NCI-H2196 (cell line): ENCODE data around the gene GNAT3.

Experiments
- DNase-seq: peaks from one replicate; lab custom pipeline; 2025; ENCODE audit not compliant: unreplicated experiment; lab: John Stamatoyannopoulos, UW

Gene GNAT3

GRCh38 chr7:80505900-80506500, 5.9 kb downstream of the GNAT3 start:
- no peak for DNase-seq

- DNase-seq = no peak
Measured at GRCh38 chr7:80500325-80500724, 11.5 kb downstream of the GNAT3 start.

DNA sequence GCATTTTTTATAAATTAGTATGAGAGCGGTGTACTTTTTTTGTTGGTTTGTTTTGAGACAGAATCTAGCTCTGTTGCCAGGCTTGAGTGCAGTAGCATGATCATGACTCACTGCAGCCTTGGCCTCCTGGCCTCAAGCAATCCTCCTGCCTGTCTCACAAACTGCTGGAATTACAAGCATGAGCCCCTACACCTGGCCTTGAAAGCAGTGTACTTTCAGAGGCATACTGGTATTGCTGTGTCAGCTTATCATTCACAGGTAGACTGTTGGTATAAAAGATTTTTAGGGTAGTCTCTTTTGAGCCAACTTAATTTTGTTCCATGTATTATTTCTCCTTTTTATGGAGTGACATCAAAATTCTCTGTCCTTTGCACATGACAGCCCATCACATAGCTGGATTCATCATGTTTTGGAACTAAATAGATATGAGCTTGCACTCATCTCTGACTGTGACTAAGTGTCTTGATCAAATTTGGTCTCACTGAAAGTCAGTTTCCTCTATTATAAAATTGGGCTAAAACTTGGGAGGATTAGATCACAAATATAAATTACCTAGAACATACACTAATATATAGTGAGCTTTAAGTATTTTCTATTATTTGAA, 12.4 kb downstream of the GNAT3 start:
- DNase-seq = no peak

DNA sequence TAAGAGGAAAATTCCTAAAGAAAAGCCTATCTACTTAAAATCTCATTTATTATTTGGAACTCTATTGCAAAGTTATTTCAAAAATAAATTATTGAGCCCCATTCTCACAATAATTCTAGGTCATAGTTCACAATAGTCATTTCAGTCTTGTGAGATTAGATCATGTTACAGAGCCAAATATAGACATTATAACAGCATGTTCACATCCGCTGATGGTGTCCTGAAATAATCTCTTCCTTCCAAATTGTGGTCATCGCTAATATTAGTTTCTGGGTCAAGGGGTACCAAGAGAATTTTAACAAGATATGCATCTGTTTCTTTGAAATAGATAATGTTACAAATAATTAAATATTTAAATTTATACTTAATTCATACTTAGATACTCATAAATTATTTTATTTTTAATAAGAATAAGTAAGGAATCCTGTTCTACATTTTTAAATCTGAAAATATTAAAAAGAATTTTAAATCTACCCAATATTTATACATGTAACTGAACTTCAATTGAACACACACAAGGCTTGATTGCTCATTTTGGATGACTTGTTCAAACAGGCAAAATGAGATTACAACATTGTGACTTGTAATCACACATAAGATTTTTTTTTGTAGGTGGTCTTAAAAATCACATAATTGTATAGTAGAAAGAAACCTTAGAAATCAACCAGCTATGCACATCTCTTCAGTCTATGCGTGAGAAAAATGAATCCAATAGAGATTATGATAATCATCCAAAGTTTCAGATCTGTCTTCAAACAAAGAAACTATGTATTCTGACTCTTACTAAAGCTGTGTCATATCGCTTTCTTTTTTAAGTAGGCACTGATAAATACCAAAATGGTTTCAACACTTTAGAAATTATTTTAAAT, 13.1 kb downstream of the GNAT3 start:
- DNase-seq = no peak

- DNase-seq = no peak
Measured at GRCh38 chr7:80496586-80496985, 15.3 kb downstream of the GNAT3 start.

- no peak for DNase-seq
Measured at GRCh38 chr7:80493121-80493849, 18.6 kb downstream of the GNAT3 start.

DNA sequence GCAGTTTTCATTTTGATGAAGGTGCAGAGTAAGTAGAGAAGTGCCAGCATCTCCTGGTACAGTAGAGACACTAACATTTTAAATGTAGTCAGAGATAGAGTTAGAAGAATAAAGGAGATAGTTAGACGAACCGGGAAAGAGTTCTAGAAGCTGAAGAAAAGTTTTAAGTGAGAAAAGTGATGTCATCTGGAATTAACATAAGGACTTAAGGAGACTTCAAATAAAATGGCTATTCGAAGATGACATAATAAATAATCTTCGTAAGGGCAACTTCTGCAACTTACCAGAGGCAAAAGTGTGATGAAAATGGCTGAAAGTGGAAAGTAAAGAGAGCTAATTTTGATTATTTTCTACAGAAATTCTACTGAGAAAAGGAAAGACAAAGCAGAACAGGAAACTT, 20.4 kb downstream of the GNAT3 start:
- DNase-seq = no peak

GRCh38 chr7:80488851-80489370, 23.0 kb downstream of the GNAT3 start:
- DNase-seq = no peak

GRCh38 chr7:80488406-80488805, 23.5 kb downstream of the GNAT3 start:
- no peak for DNase-seq

GRCh38 chr7:80485721-80486120, 26.1 kb downstream of the GNAT3 start:
- DNase-seq = no peak

GRCh38 chr7:80482950-80483349, 28.9 kb downstream of the GNAT3 start:
- DNase-seq = no peak

- no peak for DNase-seq
Measured at GRCh38 chr7:80481196-80481884, 30.5 kb downstream of the GNAT3 start.

DNA sequence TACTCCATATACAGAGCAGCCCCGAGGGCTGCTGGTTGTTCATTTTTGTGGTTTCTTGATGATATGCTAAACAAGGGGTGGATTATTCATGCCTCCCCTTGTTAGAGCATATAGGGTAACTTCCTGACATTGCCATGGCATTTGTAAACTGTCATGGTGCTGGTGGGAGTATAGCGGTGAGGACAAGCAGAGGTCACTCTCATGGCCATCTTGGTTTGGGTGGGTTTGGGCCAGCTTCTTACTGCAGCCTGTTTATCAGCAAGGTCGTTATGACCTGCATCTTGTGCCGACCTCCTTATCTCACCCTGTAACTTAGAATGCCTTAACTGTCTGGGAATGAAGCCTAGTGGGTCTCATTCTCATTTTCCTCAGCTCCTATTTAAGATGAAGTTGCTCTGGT, 31.3 kb downstream of the GNAT3 start:
- no peak for DNase-seq

DNA sequence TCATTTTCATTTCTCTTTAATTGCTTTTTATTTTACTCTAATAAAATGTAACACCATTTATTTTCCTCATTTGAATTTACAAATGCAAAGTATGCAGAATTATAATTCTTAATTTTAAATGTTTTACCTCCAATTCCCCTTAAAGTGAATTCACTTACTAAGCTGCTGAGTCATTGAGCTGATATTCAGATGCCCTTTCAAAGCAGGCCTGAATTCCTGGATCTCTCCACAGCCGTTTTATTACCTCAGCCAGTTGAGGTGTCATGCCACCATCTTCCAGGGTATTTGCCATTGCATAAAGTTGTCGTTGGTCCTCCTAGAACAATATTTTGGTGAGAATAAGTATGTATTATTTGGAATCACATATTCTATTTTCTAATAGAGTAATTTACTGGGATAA, 33.2 kb downstream of the GNAT3 start:
- no peak for DNase-seq

- DNase-seq = no peak
Measured at GRCh38 chr7:80476035-80476434, 35.8 kb downstream of the GNAT3 start.

GRCh38 chr7:80475383-80475782, 36.5 kb downstream of the GNAT3 start:
- DNase-seq = no peak

- no peak for DNase-seq
Measured at GRCh38 chr7:80473751-80474150, 38.1 kb downstream of the GNAT3 start.

DNA sequence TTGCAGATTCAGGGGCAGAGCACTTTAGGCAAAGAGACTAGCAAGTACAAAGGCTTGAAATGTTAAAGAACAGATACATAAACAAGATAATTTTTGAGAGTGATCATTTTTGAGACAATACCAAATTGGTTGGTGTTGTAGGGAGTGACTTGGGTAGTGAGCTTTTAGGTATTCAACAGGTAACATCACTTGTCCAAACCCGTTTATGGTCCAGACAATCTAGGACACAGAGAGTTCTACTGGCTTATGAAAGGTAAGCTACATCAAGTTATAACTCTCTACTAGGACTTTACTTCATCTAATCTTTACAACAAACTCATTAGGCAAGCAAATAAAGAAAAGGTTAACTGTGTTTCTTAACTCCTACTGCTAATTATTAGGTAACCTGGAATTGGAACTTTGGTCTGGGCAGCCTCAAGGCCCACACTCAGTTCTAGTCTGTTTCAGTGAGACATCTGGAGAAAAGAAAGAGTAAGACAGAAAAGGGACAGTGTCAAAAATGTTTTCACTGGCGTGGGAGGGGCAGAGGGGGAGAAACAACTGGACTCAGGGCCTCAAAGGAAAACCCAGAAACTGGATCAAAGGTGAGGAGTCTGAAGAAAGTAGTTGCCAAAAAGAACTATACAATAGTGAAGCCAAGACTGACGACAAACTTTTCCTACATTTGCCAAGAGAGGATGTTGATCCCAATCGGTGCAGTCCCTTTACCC, 39.2 kb downstream of the GNAT3 start:
- no peak for DNase-seq

GRCh38 chr7:80468931-80469714, 42.7 kb downstream of the GNAT3 start:
- no peak for DNase-seq
